Effector memory CD4-positive, alpha-beta T cell (primary cell): ENCODE results near the gene MAP3K10.

Experiments
- DNase-seq, 3 donors: peaks; one replicate each; pipeline ENCODE4 v3.0.0-alpha.2; 2020
- H3K27ac ChIP-seq: 2 replicates; pipeline ENCODE4 v1.7.0; 2013; ENCODE audit warnings: mild to moderate bottlenecking, low read length, moderate library complexity; ENCODE audit not compliant: insufficient read depth, poor library complexity, severe bottlenecking
- H3K27me3 ChIP-seq: replicated peaks from 2 replicates; pipeline ENCODE4 v1.7.0; 2013; ENCODE audit warnings: mild to moderate bottlenecking, low read length; ENCODE audit not compliant: insufficient read depth, control insufficient read depth, poor library complexity, severe bottlenecking
- H3K36me3 ChIP-seq: 2 replicates; pipeline ENCODE4 v1.7.0; 2013; ENCODE audit warnings: mild to moderate bottlenecking, low read length, moderate library complexity; ENCODE audit not compliant: control insufficient read depth, insufficient read depth
- H3K4me1 ChIP-seq: 2 replicates; pipeline ENCODE4 v1.7.0; 2013; ENCODE audit warnings: low read length, mild to moderate bottlenecking; ENCODE audit not compliant: control insufficient read depth, insufficient read depth, poor library complexity, severe bottlenecking
- H3K4me3 ChIP-seq: 2 replicates; pipeline ENCODE4 v1.7.0; 2013; ENCODE audit warnings: low read length, low read depth, mild to moderate bottlenecking; ENCODE audit not compliant: insufficient read depth, poor library complexity, severe bottlenecking
- H3K9me3 ChIP-seq: 2 replicates; pipeline ENCODE4 v1.7.0; 2013; ENCODE audit warnings: mild to moderate bottlenecking, low read length, moderate library complexity; ENCODE audit not compliant: control insufficient read depth

MAP3K10 gene

DNA sequence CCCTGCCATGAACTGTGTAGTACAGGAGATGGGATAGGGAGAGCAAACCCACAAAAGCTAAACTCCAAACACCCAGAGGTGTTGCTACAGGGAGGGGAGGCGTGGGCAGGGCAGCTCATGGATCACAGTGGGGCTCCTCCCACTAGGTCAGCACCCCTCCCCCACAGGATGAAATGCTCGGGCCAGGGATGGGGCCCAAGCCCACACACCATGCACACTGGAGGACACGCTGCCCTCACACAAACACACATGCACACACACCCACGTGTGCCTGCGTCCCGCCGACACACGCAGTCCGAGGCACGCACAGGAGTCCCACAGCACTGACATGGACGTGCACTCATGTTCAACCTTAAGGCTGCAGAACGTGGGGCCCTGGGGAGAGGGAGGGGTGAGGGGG, 41.3 kb downstream of the MAP3K10 start:
- H3K27me3 ChIP-seq, result no peaks in the 10 kb centered on the region
- no peak overlapping the region for H3K4me3 ChIP-seq
- no peaks in the 10 kb centered on the region for H3K9me3 ChIP-seq
- DNase-seq, result no peak
- H3K36me3 ChIP-seq, result peaks cover 43% of the 10 kb centered on the region
- H3K27ac ChIP-seq, result no peak overlapping the region
- H3K4me1 ChIP-seq, result no peaks in the 10 kb centered on the region

DNA sequence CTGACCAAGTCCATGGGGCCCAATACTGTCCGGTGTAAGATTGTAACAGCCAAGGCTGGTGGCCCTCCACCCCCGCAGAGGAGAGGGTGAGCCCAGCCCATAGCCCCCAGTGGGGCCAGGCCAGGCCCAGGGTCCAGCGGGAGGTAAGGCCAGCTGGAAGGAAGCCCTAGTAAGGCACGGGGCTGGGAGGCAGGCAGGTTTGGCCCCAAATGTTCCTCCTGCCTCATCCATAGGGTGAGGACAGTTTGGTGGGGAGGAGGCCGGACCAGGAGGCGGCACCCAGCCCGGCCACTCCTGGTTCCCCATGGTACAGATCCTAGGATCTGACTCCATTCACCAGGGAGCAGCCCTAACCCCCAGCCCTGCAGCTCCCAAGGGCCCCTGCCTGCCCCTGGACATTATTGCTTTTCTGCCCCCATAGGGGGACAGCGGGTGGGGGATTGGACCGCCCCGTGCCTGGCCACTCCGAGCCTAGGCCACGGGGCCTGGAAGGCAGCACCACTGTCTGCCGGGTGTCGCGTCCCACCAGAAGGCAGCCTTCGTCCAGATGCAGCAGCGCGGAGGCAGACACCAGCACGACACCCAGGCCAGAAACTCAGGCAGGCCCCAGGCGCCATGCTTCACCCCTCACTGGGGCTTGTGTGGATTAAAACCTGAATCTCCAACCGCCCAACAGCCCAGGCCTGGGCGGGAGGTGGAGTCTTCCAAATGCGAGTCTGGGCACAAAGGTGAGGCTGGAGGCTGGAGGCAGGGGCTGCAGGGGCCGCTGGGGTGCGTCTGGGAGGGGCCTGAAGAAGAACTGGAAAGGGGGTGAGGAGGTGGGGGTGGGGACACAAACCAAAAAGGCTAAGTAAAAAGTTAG, 42.0 kb downstream of the MAP3K10 start:
- Histone ChIP-seq H3K36me3 (peaks cover 50% of the 10 kb centered on the region), H3K4me3 (no peak overlapping the region), H3K27ac (no peak overlapping the region), H3K27me3 (no peaks in the 10 kb centered on the region), H3K9me3 (no peaks in the 10 kb centered on the region), H3K4me1 (no peaks in the 10 kb centered on the region)
- no peak for DNase-seq

GRCh38 chr19:40233811-40234389, 42.7 kb downstream of the MAP3K10 start:
- H3K27ac ChIP-seq, result no peak overlapping the region
- H3K27me3 ChIP-seq, result no peaks in the 10 kb centered on the region
- no peaks in the 10 kb centered on the region for H3K9me3 ChIP-seq
- H3K4me3 ChIP-seq, result no peak overlapping the region
- H3K4me1 ChIP-seq, result no peaks in the 10 kb centered on the region
- H3K36me3 ChIP-seq, result peaks cover 57% of the 10 kb centered on the region
- no peak for DNase-seq

GRCh38 chr19:40234429-40235237, 43.4 kb downstream of the MAP3K10 start:
- no peaks in the 10 kb centered on the region for H3K9me3 ChIP-seq
- H3K36me3 ChIP-seq, result peaks cover 64% of the 10 kb centered on the region
- no peak overlapping the region for H3K27ac ChIP-seq
- H3K27me3 ChIP-seq, result no peaks in the 10 kb centered on the region
- no peaks in the 10 kb centered on the region for H3K4me1 ChIP-seq
- no peak for DNase-seq
- H3K4me3 ChIP-seq, result no peak overlapping the region

DNA sequence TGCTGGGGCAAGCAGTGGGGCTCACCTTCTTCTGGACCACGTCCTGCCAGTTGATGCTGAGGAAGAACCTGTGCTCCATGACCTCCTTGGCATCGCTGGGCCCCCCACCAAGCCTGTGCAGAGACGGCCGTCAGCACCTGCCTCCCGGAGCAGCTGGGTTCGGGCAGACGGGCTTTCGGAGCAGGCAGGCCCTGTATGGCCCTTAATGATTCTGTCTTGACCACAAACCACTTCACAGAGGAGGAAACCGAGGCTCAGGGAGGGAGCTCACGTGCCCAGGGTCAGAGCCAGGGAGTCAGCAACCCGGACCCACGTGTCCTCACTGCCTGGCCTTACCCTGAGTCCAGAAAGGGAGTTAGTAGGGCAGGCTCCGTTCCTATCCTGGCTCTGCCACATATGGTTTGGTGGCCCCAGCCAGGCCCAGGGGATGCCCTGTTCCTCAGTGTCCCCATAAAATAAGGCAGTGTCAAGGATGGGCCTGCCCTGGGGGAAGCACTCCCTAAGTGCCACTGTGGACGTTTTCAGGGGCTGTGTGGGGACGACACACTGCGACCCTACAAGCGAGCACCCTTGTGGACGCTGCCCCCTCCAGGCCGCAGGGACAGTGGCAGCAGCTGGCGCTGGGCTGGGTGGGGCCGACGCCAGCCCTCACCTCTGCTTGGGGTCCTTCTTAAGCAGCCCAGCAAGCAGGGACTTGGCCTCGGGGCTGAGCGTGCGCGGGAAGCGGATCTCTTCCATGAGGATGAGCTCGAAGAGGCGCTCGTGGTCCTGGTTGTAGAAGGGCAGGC, 44.2 kb downstream of the MAP3K10 start:
- H3K36me3 ChIP-seq, result peaks cover 72% of the 10 kb centered on the region
- no peaks in the 10 kb centered on the region for H3K4me1 ChIP-seq
- no peak overlapping the region for H3K27ac ChIP-seq
- no peaks in the 10 kb centered on the region for H3K9me3 ChIP-seq
- H3K27me3 ChIP-seq, result no peaks in the 10 kb centered on the region
- DNase-seq, result no peak
- no peak overlapping the region for H3K4me3 ChIP-seq

GRCh38 chr19:40236026-40236355, 44.8 kb downstream of the MAP3K10 start:
- no peaks in the 10 kb centered on the region for H3K9me3 ChIP-seq
- H3K4me1 ChIP-seq, result no peaks in the 10 kb centered on the region
- H3K27ac ChIP-seq, result no peak overlapping the region
- H3K36me3 ChIP-seq, result peaks cover 75% of the 10 kb centered on the region
- H3K4me3 ChIP-seq, result no peak overlapping the region
- no peaks in the 10 kb centered on the region for H3K27me3 ChIP-seq
- DNase-seq, result no peak

- Histone ChIP-seq H3K27ac (no peak overlapping the region), H3K36me3 (peaks cover 76% of the 10 kb centered on the region), H3K9me3 (no peaks in the 10 kb centered on the region), H3K4me1 (no peaks in the 10 kb centered on the region), H3K4me3 (no peak overlapping the region), H3K27me3 (no peaks in the 10 kb centered on the region)
- no peak for DNase-seq
These were observed 45.1 kb downstream of the MAP3K10 start for GRCh38 chr19:40236366-40236765.

DNA sequence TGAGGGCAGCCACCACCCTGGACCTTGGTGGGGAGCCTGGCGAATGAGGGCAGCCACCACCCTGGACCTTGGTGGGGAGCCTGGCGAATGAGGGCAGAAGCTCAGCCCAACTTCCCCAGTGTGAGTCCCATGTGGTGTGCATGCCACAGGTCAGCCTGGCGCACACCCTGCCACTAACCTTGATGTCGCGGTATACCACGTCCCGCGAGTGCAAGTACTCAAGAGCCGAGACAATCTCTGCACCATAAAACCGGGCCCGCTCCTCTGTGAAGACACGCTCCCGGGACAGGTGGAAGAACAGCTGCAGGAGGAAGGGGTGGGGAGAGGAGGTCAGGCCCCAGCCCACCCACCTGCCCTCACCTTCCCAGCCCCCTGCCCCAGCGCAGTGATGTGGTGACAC, 46.6 kb downstream of the MAP3K10 start:
- DNase-seq, result no peak
- no peaks in the 10 kb centered on the region for H3K9me3 ChIP-seq
- H3K27ac ChIP-seq, result no peak overlapping the region
- peaks cover 89% of the 10 kb centered on the region for H3K36me3 ChIP-seq
- no peaks in the 10 kb centered on the region for H3K4me1 ChIP-seq
- no peak overlapping the region for H3K4me3 ChIP-seq
- H3K27me3 ChIP-seq, result no peaks in the 10 kb centered on the region

GRCh38 chr19:40238775-40239174, 47.5 kb downstream of the MAP3K10 start:
- no peaks in the 10 kb centered on the region for H3K4me1 ChIP-seq
- H3K27me3 ChIP-seq, result no peaks in the 10 kb centered on the region
- no peak overlapping the region for H3K27ac ChIP-seq
- no peak overlapping the region for H3K4me3 ChIP-seq
- H3K9me3 ChIP-seq, result no peaks in the 10 kb centered on the region
- H3K36me3 ChIP-seq, result peaks cover 79% of the 10 kb centered on the region
- no peak for DNase-seq
